H9 (cell line): ENCODE results near the gene APOBEC3H. TPM values are rescaled to one million over a fixed set of nuclear protein-coding genes. Genes with fewer than 3 reads are reported as not detected.
"Not testable (repeated sequence)": the region's sequence is repeated elsewhere in the genome, so short reads cannot be mapped to it uniquely, and the experiment has no call there.

Source experiments
- DNase-seq: peaks from one replicate; pipeline ENCODE4 v3.0.0-alpha.2; 2017
- H2AFZ ChIP-seq: one replicate; pipeline ENCODE4 v1.6.1; 2013; ENCODE audit warnings: mild to moderate bottlenecking, low read length, control low read depth, moderate library complexity
- H2AK5ac ChIP-seq: 2 replicates; pipeline ENCODE4 v1.6.1; 2013; ENCODE audit warnings: low read length, control low read depth, mixed read lengths; ENCODE audit not compliant: insufficient read length
- H2BK120ac ChIP-seq: one replicate; pipeline ENCODE4 v1.6.1; 2013; ENCODE audit warnings: low read depth, mild to moderate bottlenecking, low read length, control low read depth, inconsistent platforms; ENCODE audit not compliant: poor library complexity, severe bottlenecking
- H2BK12ac ChIP-seq: 2 replicates; pipeline ENCODE4 v1.6.1; 2013; ENCODE audit warnings: low read length, control low read depth, mixed read lengths, low read depth; ENCODE audit not compliant: insufficient read length
- H2BK15ac ChIP-seq: 2 replicates; pipeline ENCODE4 v1.6.1; 2013; ENCODE audit warnings: low read depth, low read length, control low read depth
- H2BK20ac ChIP-seq: one replicate; pipeline ENCODE4 v1.6.1; 2013; ENCODE audit warnings: low read depth, mild to moderate bottlenecking, low read length, control low read depth, inconsistent platforms; ENCODE audit not compliant: poor library complexity, severe bottlenecking
- H2BK5ac ChIP-seq: 2 replicates; pipeline ENCODE4 v1.6.1; 2013; ENCODE audit warnings: low read length, control low read depth, mixed read lengths; ENCODE audit not compliant: insufficient read length
- H3K14ac ChIP-seq: 2 replicates; pipeline ENCODE4 v1.6.1; 2013; ENCODE audit warnings: low read length, control low read depth; ENCODE audit not compliant: insufficient read depth
- H3K18ac ChIP-seq: 2 replicates; pipeline ENCODE4 v1.6.1; 2013; ENCODE audit warnings: low read depth, mild to moderate bottlenecking, mixed read lengths, low read length, control low read depth; ENCODE audit not compliant: insufficient read length
- H3K23ac ChIP-seq: 2 replicates; pipeline ENCODE4 v1.6.1; 2013; ENCODE audit warnings: low read length, control low read depth, mixed read lengths, low read depth; ENCODE audit not compliant: insufficient read length
- H3K23me2 ChIP-seq: 2 replicates; pipeline ENCODE4 v1.6.1; 2013; ENCODE audit warnings: low read depth, mild to moderate bottlenecking, mixed read lengths, low read length, control low read depth; ENCODE audit not compliant: insufficient read length, poor library complexity, severe bottlenecking
- H3K27ac ChIP-seq: 2 replicates; pipeline ENCODE4 v1.5.1; 2013; ENCODE audit warnings: low read length, control low read depth, mixed read lengths, low read depth; ENCODE audit not compliant: insufficient read length
- H3K27me3 ChIP-seq: 2 replicates; pipeline ENCODE4 v1.6.1; 2013; ENCODE audit warnings: low read length, control low read depth, inconsistent platforms; ENCODE audit not compliant: insufficient read depth
- H3K4ac ChIP-seq: 2 replicates; pipeline ENCODE4 v1.6.1; 2013; ENCODE audit warnings: low read depth, mild to moderate bottlenecking, control low read depth, inconsistent platforms, low read length, moderate library complexity
- H3K4me1 ChIP-seq: 2 replicates; pipeline ENCODE4 v1.6.1; 2013; ENCODE audit warnings: low read length, control low read depth, inconsistent platforms; ENCODE audit not compliant: insufficient read depth
- H3K4me2 ChIP-seq: 2 replicates; pipeline ENCODE4 v1.6.1; 2013; ENCODE audit warnings: low read length, control low read depth, mixed read lengths; ENCODE audit not compliant: insufficient read length, insufficient read depth
- H3K56ac ChIP-seq: 2 replicates; pipeline ENCODE4 v1.6.1; 2013; ENCODE audit warnings: low read depth, mild to moderate bottlenecking, mixed read lengths, low read length, control low read depth; ENCODE audit not compliant: insufficient read length
- H3K79me1 ChIP-seq: 2 replicates; pipeline ENCODE4 v1.6.1; 2013; ENCODE audit warnings: low read depth, mild to moderate bottlenecking, moderate library complexity, low read length, control low read depth, inconsistent platforms; ENCODE audit not compliant: insufficient read depth, poor library complexity, severe bottlenecking
- H3K79me2 ChIP-seq: 2 replicates; pipeline ENCODE4 v1.6.1; 2013; ENCODE audit warnings: low read length, control low read depth, inconsistent platforms; ENCODE audit not compliant: insufficient read depth
- H3K9ac ChIP-seq: 2 replicates; pipeline ENCODE4 v1.6.1; 2013; ENCODE audit warnings: low read length, control low read depth, mixed read lengths; ENCODE audit not compliant: insufficient read length; ENCODE audit errors: extremely low read depth
- H3K9me3 ChIP-seq: one replicate; pipeline ENCODE4 v1.6.1; 2013; ENCODE audit warnings: low read depth, low read length, inconsistent platforms; ENCODE audit not compliant: control insufficient read depth
- H3T11ph ChIP-seq: one replicate; pipeline ENCODE4 v1.6.1; 2013; ENCODE audit warnings: mild to moderate bottlenecking, low read length, control low read depth, inconsistent platforms
- H4K20me1 ChIP-seq: one replicate; pipeline ENCODE4 v1.6.1; 2013; ENCODE audit not compliant: control insufficient read depth, insufficient read length, insufficient read depth
- H4K5ac ChIP-seq: 2 replicates; pipeline ENCODE4 v1.6.1; 2013; ENCODE audit warnings: low read depth, mild to moderate bottlenecking, mixed read lengths, low read length, control low read depth; ENCODE audit not compliant: insufficient read length
- H4K8ac ChIP-seq: replicated peaks from 2 replicates; pipeline ENCODE4 v1.6.1; 2013; ENCODE audit warnings: low read length, control low read depth, mixed read lengths, low read depth; ENCODE audit not compliant: insufficient read length
- H4K91ac ChIP-seq: 2 replicates; pipeline ENCODE4 v1.6.1; 2013; ENCODE audit warnings: low read depth, mild to moderate bottlenecking, moderate library complexity, mixed read lengths, low read length, control low read depth; ENCODE audit not compliant: insufficient read length
- H3K27ac Mint-ChIP-seq, 3 experiments: 2 replicates in 2 of 3; 3 replicates in 1 of 3; pipeline ENCODE4 v1.8.0; 2020 to 2021; ENCODE audit warnings: mixed read lengths in 3 of 3, mild to moderate bottlenecking in 1 of 3, moderate library complexity in 1 of 3
- H3K27me3 Mint-ChIP-seq: 2 replicates; pipeline ENCODE4 v1.8.0; 2021; ENCODE audit warnings: low read depth, mild to moderate bottlenecking, moderate library complexity, mixed read lengths
- H3K36me3 Mint-ChIP-seq, 3 experiments: 2 replicates in 2 of 3; 3 replicates in 1 of 3; pipeline ENCODE4 v1.8.0; 2020 to 2021; ENCODE audit warnings: low read depth in 3 of 3, mixed read lengths in 3 of 3; ENCODE audit not compliant: insufficient read depth in 1 of 3
- H3K4me1 Mint-ChIP-seq, 2 experiments: 2 replicates each; pipeline ENCODE4 v1.8.0; 2020; ENCODE audit warnings: mixed read lengths in 2 of 2
- H3K4me3 Mint-ChIP-seq, 2 experiments: 2 replicates in 1 of 2; 3 replicates in 1 of 2; pipeline ENCODE4 v1.8.0; 2020 to 2021; ENCODE audit warnings: mild to moderate bottlenecking in 2 of 2, mixed read lengths in 2 of 2, moderate library complexity in 1 of 2
- H3K9me3 Mint-ChIP-seq, 2 experiments: 2 replicates in 1 of 2; 3 replicates in 1 of 2; pipeline ENCODE4 v1.8.0; 2020; ENCODE audit warnings: mild to moderate bottlenecking in 2 of 2, mixed read lengths in 2 of 2, moderate library complexity in 1 of 2
- WGBS: extraction: QIAGEN DNeasy Blood & Tissue Kit; methylation state at CpG from one replicate; pipeline ENCODE4 v1.1.7; 2013; ENCODE audit warnings: missing lambda C conversion rate, low lambda C conversion rate, mixed read lengths; ENCODE audit not compliant: insufficient read length; ENCODE audit errors: extremely low coverage; 5-methylcytosine and 5-hydroxymethylcytosine counted together
- total RNA-seq: library from RNA; stranded (reverse); gene quantifications from 2 replicates; pipeline ENCODE4 v1.2.1, GENCODE V29; 2021

APOBEC3H gene
- total RNA-seq, 1 experiment from 2014 or later, result 0.48 TPM

- not testable (repeated sequence) for H3K36me3 Mint-ChIP-seq, H3K4me3 Mint-ChIP-seq, H3K79me1 ChIP-seq, H3K18ac ChIP-seq, H2BK12ac ChIP-seq, H2BK15ac ChIP-seq, H3K4me2 ChIP-seq, H4K8ac ChIP-seq, H3K9me3 Mint-ChIP-seq, H3K79me2 ChIP-seq, H3K27me3 ChIP-seq, H4K91ac ChIP-seq, H3K9ac ChIP-seq, H3K9me3 ChIP-seq, H2BK20ac ChIP-seq, H2BK5ac ChIP-seq, H3K23ac ChIP-seq, H4K20me1 ChIP-seq, H3K27me3 Mint-ChIP-seq, H3K4ac ChIP-seq, H3K23me2 ChIP-seq, H3K27ac ChIP-seq, H3K56ac ChIP-seq, DNase-seq, H3K14ac ChIP-seq, H2AFZ ChIP-seq, H4K5ac ChIP-seq, H2AK5ac ChIP-seq, H2BK120ac ChIP-seq, H3K27ac Mint-ChIP-seq, H3K4me1 ChIP-seq, H3T11ph ChIP-seq
- no CpG with 5 or more reads among the region's 9 CpGs for WGBS
- peaks cover 9 to 11% of the 10 kb centered on the region in 2 experiments for H3K4me1 Mint-ChIP-seq
These were observed 30.4 kb upstream of the APOBEC3H start for GRCh38 chr22:39066442-39067276.
